ENCODE data around the gene TRIM29. TPM values are rescaled to one million over a fixed set of nuclear protein-coding genes. Genes with fewer than 3 reads are reported as not detected.

Gene TRIM29
- total RNA-seq, 1 donor from 2014 or later: not detected

- no peaks in the 10 kb centered on the region for H3K36me3 Mint-ChIP-seq (ENCODE audit: low read depth)
- H3K27me3 Mint-ChIP-seq (ENCODE audit: insufficient read depth): peaks cover 4% of the 10 kb centered on the region
- H3K9me3 Mint-ChIP-seq: no peaks in the 10 kb centered on the region
- H3K27ac Mint-ChIP-seq: no peak overlapping the region
- no peak for DNase-seq (ENCODE audit: low spot score)
- H3K4me1 Mint-ChIP-seq (ENCODE audit: low read depth): no peaks in the 10 kb centered on the region
- intact Hi-C loops (cut with micrococcal nuclease): no loop called here
- no peak overlapping the region for H3K4me3 Mint-ChIP-seq
Observed at GRCh38 chr11:120104041-120104565, 33.8 kb downstream of the TRIM29 start.

- Mint-ChIP-seq H3K9me3 (no peaks in the 10 kb centered on the region), H3K4me1 (ENCODE audit: low read depth) (no peaks in the 10 kb centered on the region), H3K4me3 (no peak overlapping the region), H3K36me3 (ENCODE audit: low read depth) (no peaks in the 10 kb centered on the region), H3K27ac (no peak overlapping the region), H3K27me3 (ENCODE audit: insufficient read depth) (peaks cover 2% of the 10 kb centered on the region)
- no peak for DNase-seq (ENCODE audit: low spot score)
- intact Hi-C loops (cut with micrococcal nuclease): no loop called here
Observed at GRCh38 chr11:120102864-120103122, 35.1 kb downstream of the TRIM29 start.

GRCh38 chr11:120102050-120102863, 35.7 kb downstream of the TRIM29 start:
- H3K9me3 Mint-ChIP-seq: no peaks in the 10 kb centered on the region
- H3K4me3 Mint-ChIP-seq: no peak overlapping the region
- H3K4me1 Mint-ChIP-seq (ENCODE audit: low read depth): no peaks in the 10 kb centered on the region
- DNase-seq (ENCODE audit: low spot score): no peak
- no peak overlapping the region for H3K27ac Mint-ChIP-seq
- H3K27me3 Mint-ChIP-seq (ENCODE audit: insufficient read depth): peaks cover 2% of the 10 kb centered on the region
- intact Hi-C loops (cut with micrococcal nuclease): no loop called here
- H3K36me3 Mint-ChIP-seq (ENCODE audit: low read depth): no peaks in the 10 kb centered on the region

- Mint-ChIP-seq H3K9me3 (no peaks in the 10 kb centered on the region), H3K27me3 (ENCODE audit: insufficient read depth) (peaks cover 4% of the 10 kb centered on the region), H3K4me3 (no peak overlapping the region), H3K27ac (no peak overlapping the region), H3K4me1 (ENCODE audit: low read depth) (no peaks in the 10 kb centered on the region), H3K36me3 (ENCODE audit: low read depth) (no peaks in the 10 kb centered on the region)
- intact Hi-C loops (cut with micrococcal nuclease): no loop called here
- no peak for DNase-seq (ENCODE audit: low spot score)
Observed at GRCh38 chr11:120098503-120099020, 39.4 kb downstream of the TRIM29 start.

- intact Hi-C loops (cut with micrococcal nuclease): no loop called here
- no peak for DNase-seq (ENCODE audit: low spot score)
- no peak overlapping the region for H3K4me3 Mint-ChIP-seq
- no peak overlapping the region for H3K27ac Mint-ChIP-seq
- no peaks in the 10 kb centered on the region for H3K4me1 Mint-ChIP-seq (ENCODE audit: low read depth)
- H3K9me3 Mint-ChIP-seq: no peaks in the 10 kb centered on the region
- H3K27me3 Mint-ChIP-seq (ENCODE audit: insufficient read depth): peaks cover 4% of the 10 kb centered on the region
- H3K36me3 Mint-ChIP-seq (ENCODE audit: low read depth): no peaks in the 10 kb centered on the region
Observed at GRCh38 chr11:120097721-120098385, 40.1 kb downstream of the TRIM29 start.

- no peak for DNase-seq (ENCODE audit: low spot score)
- Mint-ChIP-seq H3K27ac (no peak overlapping the region), H3K4me1 (ENCODE audit: low read depth) (no peaks in the 10 kb centered on the region), H3K4me3 (no peak overlapping the region), H3K36me3 (ENCODE audit: low read depth) (no peaks in the 10 kb centered on the region), H3K9me3 (no peaks in the 10 kb centered on the region), H3K27me3 (ENCODE audit: insufficient read depth) (peaks cover 4% of the 10 kb centered on the region)
- intact Hi-C loops (cut with micrococcal nuclease): no loop called here
Observed at GRCh38 chr11:120096369-120097191, 41.3 kb downstream of the TRIM29 start.

- no peaks in the 10 kb centered on the region for H3K4me1 Mint-ChIP-seq (ENCODE audit: low read depth)
- H3K27ac Mint-ChIP-seq: no peak overlapping the region
- no peak for DNase-seq (ENCODE audit: low spot score)
- no peaks in the 10 kb centered on the region for H3K36me3 Mint-ChIP-seq (ENCODE audit: low read depth)
- no peak overlapping the region for H3K4me3 Mint-ChIP-seq
- peaks cover 4% of the 10 kb centered on the region for H3K27me3 Mint-ChIP-seq (ENCODE audit: insufficient read depth)
- no peaks in the 10 kb centered on the region for H3K9me3 Mint-ChIP-seq
- intact Hi-C loops (cut with micrococcal nuclease): no loop called here
Observed at GRCh38 chr11:120095516-120095915, 42.4 kb downstream of the TRIM29 start.

- no peaks in the 10 kb centered on the region for H3K4me1 Mint-ChIP-seq (ENCODE audit: low read depth)
- H3K27me3 Mint-ChIP-seq (ENCODE audit: insufficient read depth): peaks cover 2% of the 10 kb centered on the region
- H3K9me3 Mint-ChIP-seq: no peaks in the 10 kb centered on the region
- no peaks in the 10 kb centered on the region for H3K36me3 Mint-ChIP-seq (ENCODE audit: low read depth)
- no peak for DNase-seq (ENCODE audit: low spot score)
- H3K4me3 Mint-ChIP-seq: no peak overlapping the region
- H3K27ac Mint-ChIP-seq: no peak overlapping the region
- intact Hi-C loops (cut with micrococcal nuclease): no loop called here
Observed at GRCh38 chr11:120091701-120092100, 46.2 kb downstream of the TRIM29 start.

GRCh38 chr11:120091121-120091520, 46.8 kb downstream of the TRIM29 start:
- H3K27me3 Mint-ChIP-seq (ENCODE audit: insufficient read depth): peaks cover 2% of the 10 kb centered on the region
- no peaks in the 10 kb centered on the region for H3K4me1 Mint-ChIP-seq (ENCODE audit: low read depth)
- H3K36me3 Mint-ChIP-seq (ENCODE audit: low read depth): no peaks in the 10 kb centered on the region
- no peak for DNase-seq (ENCODE audit: low spot score)
- peaks cover 5% of the 10 kb centered on the region for H3K9me3 Mint-ChIP-seq
- intact Hi-C loops (cut with micrococcal nuclease): no loop called here
- H3K4me3 Mint-ChIP-seq: no peak overlapping the region
- no peak overlapping the region for H3K27ac Mint-ChIP-seq

- peaks cover 3% of the 10 kb centered on the region for H3K36me3 Mint-ChIP-seq (ENCODE audit: low read depth)
- no peaks in the 10 kb centered on the region for H3K4me1 Mint-ChIP-seq (ENCODE audit: low read depth)
- H3K4me3 Mint-ChIP-seq: no peak overlapping the region
- intact Hi-C loops (cut with micrococcal nuclease): no loop called here
- H3K27ac Mint-ChIP-seq: no peak overlapping the region
- H3K27me3 Mint-ChIP-seq (ENCODE audit: insufficient read depth): peaks cover 2% of the 10 kb centered on the region
- no peak for DNase-seq (ENCODE audit: low spot score)
- H3K9me3 Mint-ChIP-seq: peaks cover 12% of the 10 kb centered on the region
Observed at GRCh38 chr11:120090411-120090810, 47.5 kb downstream of the TRIM29 start.

GRCh38 chr11:120089036-120090001, 48.6 kb downstream of the TRIM29 start:
- Mint-ChIP-seq H3K36me3 (ENCODE audit: low read depth) (peaks cover 3% of the 10 kb centered on the region), H3K9me3 (peaks cover 13% of the 10 kb centered on the region), H3K27me3 (ENCODE audit: insufficient read depth) (no peaks in the 10 kb centered on the region), H3K27ac (no peak overlapping the region), H3K4me1 (ENCODE audit: low read depth) (no peaks in the 10 kb centered on the region), H3K4me3 (no peak overlapping the region)
- DNase-seq (ENCODE audit: low spot score): no peak
- intact Hi-C loops (cut with micrococcal nuclease): no loop called here

GRCh38 chr11:120088056-120088455, 49.9 kb downstream of the TRIM29 start:
- Mint-ChIP-seq H3K9me3 (peaks cover 17% of the 10 kb centered on the region), H3K27ac (no peak overlapping the region), H3K4me3 (no peak overlapping the region), H3K36me3 (ENCODE audit: low read depth) (peaks cover 3% of the 10 kb centered on the region), H3K4me1 (ENCODE audit: low read depth) (no peaks in the 10 kb centered on the region), H3K27me3 (ENCODE audit: insufficient read depth) (no peaks in the 10 kb centered on the region)
- no peak for DNase-seq (ENCODE audit: low spot score)
- intact Hi-C loops (cut with micrococcal nuclease): no loop called here
